Dorsolateral prefrontal cortex (tissue), 118 donors: ENCODE measurements around the gene FSD2. TPM values are rescaled to one million over a fixed set of nuclear protein-coding genes. Genes with fewer than 3 reads are reported as not detected.

ENCODE experiments used
- total RNA-seq, 120 experiments: library from RNA; stranded (reverse); gene quantifications; one replicate each; pipeline versions ENCODE4 v1.2.3 to v1.2.4, GENCODE V29; 2022

FSD2 gene
- total RNA-seq, 120 experiments from 2014 or later: 0.04 to 0.31 (median 0.13) TPM; not detected in 112

Other genes with a start within 250 kb of the FSD2 start
- 10 to 100 TPM; 36.0 to 80.0 (median 62.0) TPM for gene CPEB1, start 158.7 kb downstream of the FSD2 start, total RNA-seq
- 100 to 1,000 TPM in 116 of 120 experiments, 10 to 100 TPM in 4; 55.6 to 298 (median 178) TPM for gene AP3B2, start 96.2 kb downstream of the FSD2 start, total RNA-seq
- 10 to 100 TPM in 89 of 120 experiments, 1 to 10 TPM in 31; 7.8 to 16.0 (median 11.1) TPM for gene WHAMM, start 3.6 kb upstream of the FSD2 start, total RNA-seq
- gene HOMER2, start 146.7 kb upstream of the FSD2 start, total RNA-seq: 10 to 100 TPM; 17.7 to 58.5 (median 39.0) TPM
- gene RAMAC, start 180.1 kb upstream of the FSD2 start, total RNA-seq: 10 to 100 TPM in 116 of 120 experiments, 1 to 10 TPM in 4; 4.9 to 24.6 (median 17.0) TPM
- gene C15orf40, start 205.6 kb upstream of the FSD2 start, total RNA-seq: 10 to 100 TPM; 15.7 to 34.4 (median 22.5) TPM